ENCODE data around the gene DDC.

DNA sequence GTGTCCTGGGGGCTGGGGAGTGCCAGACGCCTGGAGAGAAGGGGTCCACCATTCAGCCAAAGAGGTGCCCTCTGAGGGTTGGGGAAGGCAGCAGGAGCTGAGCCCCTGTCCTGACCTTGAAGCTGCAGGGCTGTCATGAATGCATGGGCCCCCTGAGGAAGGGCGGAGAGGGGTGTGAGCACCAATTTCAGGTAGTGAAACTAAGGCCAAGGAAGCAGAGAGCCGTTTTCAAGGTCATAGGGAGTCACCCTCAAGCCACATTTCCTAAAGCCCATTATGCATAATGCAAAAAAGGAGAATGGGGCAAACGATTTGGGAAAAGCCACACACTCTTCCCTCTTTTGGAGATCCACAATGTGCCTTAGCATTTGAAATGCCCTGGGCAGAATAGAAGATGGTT, 152.2 kb downstream of the DDC start:
- TF ChIP-seq, protein P1, sequence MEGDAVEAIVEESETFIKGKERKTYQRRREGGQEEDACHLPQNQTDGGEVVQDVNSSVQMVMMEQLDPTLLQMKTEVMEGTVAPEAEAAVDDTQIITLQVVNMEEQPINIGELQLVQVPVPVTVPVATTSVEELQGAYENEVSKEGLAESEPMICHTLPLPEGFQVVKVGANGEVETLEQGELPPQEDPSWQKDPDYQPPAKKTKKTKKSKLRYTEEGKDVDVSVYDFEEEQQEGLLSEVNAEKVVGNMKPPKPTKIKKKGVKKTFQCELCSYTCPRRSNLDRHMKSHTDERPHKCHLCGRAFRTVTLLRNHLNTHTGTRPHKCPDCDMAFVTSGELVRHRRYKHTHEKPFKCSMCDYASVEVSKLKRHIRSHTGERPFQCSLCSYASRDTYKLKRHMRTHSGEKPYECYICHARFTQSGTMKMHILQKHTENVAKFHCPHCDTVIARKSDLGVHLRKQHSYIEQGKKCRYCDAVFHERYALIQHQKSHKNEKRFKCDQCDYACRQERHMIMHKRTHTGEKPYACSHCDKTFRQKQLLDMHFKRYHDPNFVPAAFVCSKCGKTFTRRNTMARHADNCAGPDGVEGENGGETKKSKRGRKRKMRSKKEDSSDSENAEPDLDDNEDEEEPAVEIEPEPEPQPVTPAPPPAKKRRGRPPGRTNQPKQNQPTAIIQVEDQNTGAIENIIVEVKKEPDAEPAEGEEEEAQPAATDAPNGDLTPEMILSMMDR (IDR thresholded peaks at IDR 0.05; ENCODE audit: low read depth, low read length, missing input control) = no peak
- TF ChIP-seq GABPA (IDR thresholded peaks at IDR 0.05 in 1 of 2, conservative IDR thresholded peaks at IDR 0.05 in 1 of 2) (no peak), TAF1 (conservative IDR thresholded peaks at IDR 0.05) (no peak), RAD21 (IDR thresholded peaks at IDR 0.05) (no peak), SP1 (IDR thresholded peaks at IDR 0.05) (no peak), HNF4A (conservative IDR thresholded peaks at IDR 0.05) (no peak), FOXA1 (IDR thresholded peaks at IDR 0.05) (no peak), YY1 (IDR thresholded peaks at IDR 0.05) (no peak)
- TF ChIP-seq, protein P2, sequence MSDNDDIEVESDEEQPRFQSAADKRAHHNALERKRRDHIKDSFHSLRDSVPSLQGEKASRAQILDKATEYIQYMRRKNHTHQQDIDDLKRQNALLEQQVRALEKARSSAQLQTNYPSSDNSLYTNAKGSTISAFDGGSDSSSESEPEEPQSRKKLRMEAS (IDR thresholded peaks at IDR 0.05) = no peak
- TF ChIP-seq, protein P3, sequence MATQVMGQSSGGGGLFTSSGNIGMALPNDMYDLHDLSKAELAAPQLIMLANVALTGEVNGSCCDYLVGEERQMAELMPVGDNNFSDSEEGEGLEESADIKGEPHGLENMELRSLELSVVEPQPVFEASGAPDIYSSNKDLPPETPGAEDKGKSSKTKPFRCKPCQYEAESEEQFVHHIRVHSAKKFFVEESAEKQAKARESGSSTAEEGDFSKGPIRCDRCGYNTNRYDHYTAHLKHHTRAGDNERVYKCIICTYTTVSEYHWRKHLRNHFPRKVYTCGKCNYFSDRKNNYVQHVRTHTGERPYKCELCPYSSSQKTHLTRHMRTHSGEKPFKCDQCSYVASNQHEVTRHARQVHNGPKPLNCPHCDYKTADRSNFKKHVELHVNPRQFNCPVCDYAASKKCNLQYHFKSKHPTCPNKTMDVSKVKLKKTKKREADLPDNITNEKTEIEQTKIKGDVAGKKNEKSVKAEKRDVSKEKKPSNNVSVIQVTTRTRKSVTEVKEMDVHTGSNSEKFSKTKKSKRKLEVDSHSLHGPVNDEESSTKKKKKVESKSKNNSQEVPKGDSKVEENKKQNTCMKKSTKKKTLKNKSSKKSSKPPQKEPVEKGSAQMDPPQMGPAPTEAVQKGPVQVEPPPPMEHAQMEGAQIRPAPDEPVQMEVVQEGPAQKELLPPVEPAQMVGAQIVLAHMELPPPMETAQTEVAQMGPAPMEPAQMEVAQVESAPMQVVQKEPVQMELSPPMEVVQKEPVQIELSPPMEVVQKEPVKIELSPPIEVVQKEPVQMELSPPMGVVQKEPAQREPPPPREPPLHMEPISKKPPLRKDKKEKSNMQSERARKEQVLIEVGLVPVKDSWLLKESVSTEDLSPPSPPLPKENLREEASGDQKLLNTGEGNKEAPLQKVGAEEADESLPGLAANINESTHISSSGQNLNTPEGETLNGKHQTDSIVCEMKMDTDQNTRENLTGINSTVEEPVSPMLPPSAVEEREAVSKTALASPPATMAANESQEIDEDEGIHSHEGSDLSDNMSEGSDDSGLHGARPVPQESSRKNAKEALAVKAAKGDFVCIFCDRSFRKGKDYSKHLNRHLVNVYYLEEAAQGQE (IDR thresholded peaks at IDR 0.05) = no peak
- TF ChIP-seq, protein P4, sequence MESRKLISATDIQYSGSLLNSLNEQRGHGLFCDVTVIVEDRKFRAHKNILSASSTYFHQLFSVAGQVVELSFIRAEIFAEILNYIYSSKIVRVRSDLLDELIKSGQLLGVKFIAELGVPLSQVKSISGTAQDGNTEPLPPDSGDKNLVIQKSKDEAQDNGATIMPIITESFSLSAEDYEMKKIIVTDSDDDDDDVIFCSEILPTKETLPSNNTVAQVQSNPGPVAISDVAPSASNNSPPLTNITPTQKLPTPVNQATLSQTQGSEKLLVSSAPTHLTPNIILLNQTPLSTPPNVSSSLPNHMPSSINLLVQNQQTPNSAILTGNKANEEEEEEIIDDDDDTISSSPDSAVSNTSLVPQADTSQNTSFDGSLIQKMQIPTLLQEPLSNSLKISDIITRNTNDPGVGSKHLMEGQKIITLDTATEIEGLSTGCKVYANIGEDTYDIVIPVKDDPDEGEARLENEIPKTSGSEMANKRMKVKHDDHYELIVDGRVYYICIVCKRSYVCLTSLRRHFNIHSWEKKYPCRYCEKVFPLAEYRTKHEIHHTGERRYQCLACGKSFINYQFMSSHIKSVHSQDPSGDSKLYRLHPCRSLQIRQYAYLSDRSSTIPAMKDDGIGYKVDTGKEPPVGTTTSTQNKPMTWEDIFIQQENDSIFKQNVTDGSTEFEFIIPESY (IDR thresholded peaks at IDR 0.05) = no peak
